IPS-20b (cell line): ENCODE measurements around the gene TSPAN33.
"Not testable (repeated sequence)": the region's sequence is repeated elsewhere in the genome, so short reads cannot be mapped to it uniquely, and the experiment has no call there.

Experiments used
- H3K27ac ChIP-seq: one replicate; pipeline ENCODE4 v1.5.1; 2013; ENCODE audit warnings: low read length
- H3K27me3 ChIP-seq: 2 replicates; pipeline ENCODE4 v1.6.1; 2013; ENCODE audit warnings: mild to moderate bottlenecking, low read length, inconsistent platforms; ENCODE audit not compliant: insufficient read depth
- H3K36me3 ChIP-seq: 2 replicates; pipeline ENCODE4 v1.6.1; 2013; ENCODE audit warnings: low read depth, mild to moderate bottlenecking, inconsistent platforms, low read length, moderate library complexity; ENCODE audit not compliant: insufficient read depth
- H3K4me1 ChIP-seq: 2 replicates; pipeline ENCODE4 v1.6.1; 2013; ENCODE audit warnings: mild to moderate bottlenecking, control low read depth, inconsistent platforms, low read length, moderate library complexity; ENCODE audit not compliant: insufficient read depth
- H3K4me3 ChIP-seq: 2 replicates; pipeline ENCODE4 v1.5.1; 2013; ENCODE audit warnings: mild to moderate bottlenecking, low read length, inconsistent platforms
- H3K9ac ChIP-seq: 2 replicates; pipeline ENCODE4 v1.6.1; 2013; ENCODE audit warnings: low read depth, mild to moderate bottlenecking, inconsistent platforms, low read length, moderate library complexity
- H3K9me3 ChIP-seq: 2 replicates; pipeline ENCODE4 v1.6.1; 2013; ENCODE audit warnings: mild to moderate bottlenecking, low read depth, low read length, inconsistent platforms; ENCODE audit not compliant: insufficient read depth

Gene TSPAN33

DNA sequence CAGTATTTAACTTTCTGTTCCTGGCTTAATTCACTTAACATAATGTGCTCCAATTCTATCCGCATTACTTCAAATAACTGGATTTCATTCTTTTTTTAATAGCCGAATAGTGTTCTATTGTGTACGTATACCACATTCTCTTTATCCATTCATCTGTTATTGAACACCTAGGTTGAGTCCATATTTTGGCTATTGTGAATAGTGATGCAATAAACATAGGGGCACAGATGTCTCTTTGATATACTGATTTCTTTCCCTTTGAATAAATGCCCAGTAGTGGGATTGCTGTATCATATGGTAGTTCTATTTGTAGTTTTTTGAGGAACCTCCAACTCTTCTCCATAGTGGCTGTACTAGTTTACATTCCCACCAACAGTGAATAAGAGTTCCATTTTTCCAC is 25.5 kb upstream of the TSPAN33 start:
- Histone ChIP-seq H3K27me3 (no peaks in the 10 kb centered on the region), H3K9ac (no peak overlapping the region), H3K4me3 (no peak overlapping the region), H3K36me3 (no peaks in the 10 kb centered on the region), H3K9me3 (peaks cover 31% of the 10 kb centered on the region), H3K27ac (no peak overlapping the region), H3K4me1 (no peaks in the 10 kb centered on the region)

DNA sequence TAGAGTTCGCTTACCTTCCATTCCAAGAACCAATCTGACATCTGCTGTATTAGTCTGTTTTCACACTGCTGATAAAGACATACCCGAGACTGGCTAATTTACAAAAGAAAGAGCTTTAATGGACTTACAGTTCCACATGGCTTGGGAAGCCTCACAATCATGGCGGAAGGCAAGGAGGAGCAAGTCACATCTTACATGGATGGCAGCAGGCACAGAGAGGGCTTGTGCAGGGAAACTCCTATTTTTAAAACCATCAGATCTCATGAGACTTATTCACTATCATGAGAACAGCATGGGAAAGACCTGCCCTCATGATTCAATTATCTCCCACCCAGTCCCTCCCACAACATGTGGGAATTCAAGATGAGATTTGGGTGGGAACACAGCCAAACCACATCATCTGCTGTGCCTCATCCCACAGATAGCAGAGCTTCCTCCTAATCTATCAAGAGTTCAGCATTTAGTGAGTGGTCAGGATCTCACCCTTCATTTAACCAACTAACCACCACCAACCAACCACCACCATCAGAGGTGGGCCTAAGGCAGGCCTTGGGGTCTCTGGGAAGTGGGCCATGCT is 22.9 kb upstream of the TSPAN33 start:
- not testable (repeated sequence) for H3K27ac ChIP-seq, H3K27me3 ChIP-seq, H3K4me3 ChIP-seq

DNA sequence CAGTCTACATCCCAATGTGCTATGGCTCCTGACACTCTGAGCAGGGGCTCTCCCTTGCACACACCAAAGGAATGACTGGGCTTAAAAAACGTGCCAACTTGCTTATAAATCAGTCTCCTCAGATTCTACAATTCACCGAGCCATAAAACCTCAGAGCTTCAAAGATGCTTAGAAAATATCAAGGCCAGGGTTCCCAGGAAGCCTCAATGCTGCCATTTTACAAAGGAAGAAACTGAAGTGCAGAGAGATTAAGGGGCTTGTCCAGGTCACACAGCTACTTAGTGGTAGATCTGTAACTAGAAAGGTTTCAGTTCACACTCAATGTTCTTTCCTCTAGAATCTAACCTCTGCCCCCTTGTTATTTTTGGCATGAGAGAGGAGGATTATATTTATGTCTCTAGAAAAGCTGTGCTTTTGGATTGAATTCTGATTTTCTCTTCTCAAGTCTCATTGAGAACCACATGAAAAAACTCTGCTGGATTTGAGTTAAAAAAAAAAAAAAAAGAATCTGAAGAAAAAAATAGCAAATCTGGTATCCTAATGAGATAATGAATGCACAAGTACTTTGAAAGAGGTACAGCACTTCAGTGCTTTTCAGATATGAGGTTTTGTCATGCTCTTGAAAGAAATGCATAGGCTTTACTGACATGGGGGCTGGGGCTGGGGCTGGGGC is 22.3 kb upstream of the TSPAN33 start:
- H3K9me3 ChIP-seq, result peaks cover 29% of the 10 kb centered on the region
- H3K9ac ChIP-seq, result no peak overlapping the region
- no peaks in the 10 kb centered on the region for H3K4me1 ChIP-seq
- peaks cover 5% of the 10 kb centered on the region; the same call in 1 of the 2 replicates for H3K27me3 ChIP-seq
- no peak overlapping the region for H3K27ac ChIP-seq
- H3K4me3 ChIP-seq, result no peak overlapping the region
- no peaks in the 10 kb centered on the region for H3K36me3 ChIP-seq

More for the DNA sequence above, 22.9 kb upstream of the TSPAN33 start:
- peaks cover 29% of the 10 kb centered on the region for H3K9me3 ChIP-seq
- H3K9ac ChIP-seq, H3K4me1 ChIP-seq, H3K36me3 ChIP-seq: not testable (repeated sequence)

DNA sequence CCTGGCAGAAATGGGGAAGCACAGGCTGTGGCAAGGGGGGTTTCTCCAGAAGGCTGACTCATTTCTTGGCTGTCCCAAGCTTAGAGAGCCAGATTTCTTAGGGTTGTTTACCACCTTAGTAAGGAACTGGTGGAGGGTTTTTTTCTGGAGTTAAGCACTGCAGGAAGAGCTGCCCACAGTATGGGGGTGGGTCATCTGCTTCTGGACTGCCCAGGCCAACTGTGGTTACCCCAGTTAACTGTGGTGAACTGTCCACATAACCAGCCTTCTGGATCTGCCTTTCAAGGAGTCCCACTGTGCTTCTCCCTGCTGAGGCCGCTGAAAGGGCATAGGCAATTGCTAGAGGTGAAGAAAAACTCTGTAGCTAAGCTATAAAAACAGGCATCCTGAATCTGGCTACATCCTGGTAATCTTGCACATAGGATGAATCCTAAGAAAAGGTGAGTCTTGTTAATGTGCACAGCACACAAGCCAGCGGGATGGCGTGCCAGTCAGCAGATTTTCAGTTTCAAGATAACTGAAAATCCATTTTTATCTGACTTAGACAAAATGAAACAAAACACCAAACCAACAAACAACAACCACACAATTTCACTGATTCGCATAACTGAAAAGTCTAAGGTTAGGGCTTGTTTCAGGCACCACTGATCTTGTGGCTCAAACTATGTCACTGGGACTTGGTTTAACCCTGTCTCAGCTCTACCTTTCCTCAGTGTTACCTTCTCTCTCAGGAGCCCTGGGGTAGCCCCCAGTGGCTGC is 21.6 kb upstream of the TSPAN33 start:
- peaks cover 29% of the 10 kb centered on the region for H3K9me3 ChIP-seq
- no peaks in the 10 kb centered on the region for H3K4me1 ChIP-seq
- H3K9ac ChIP-seq, result no peak overlapping the region
- no peak overlapping the region for H3K27ac ChIP-seq
- H3K36me3 ChIP-seq, result no peaks in the 10 kb centered on the region
- no peak overlapping the region for H3K4me3 ChIP-seq
- peaks cover 5% of the 10 kb centered on the region; the same call in 1 of the 2 replicates for H3K27me3 ChIP-seq

DNA sequence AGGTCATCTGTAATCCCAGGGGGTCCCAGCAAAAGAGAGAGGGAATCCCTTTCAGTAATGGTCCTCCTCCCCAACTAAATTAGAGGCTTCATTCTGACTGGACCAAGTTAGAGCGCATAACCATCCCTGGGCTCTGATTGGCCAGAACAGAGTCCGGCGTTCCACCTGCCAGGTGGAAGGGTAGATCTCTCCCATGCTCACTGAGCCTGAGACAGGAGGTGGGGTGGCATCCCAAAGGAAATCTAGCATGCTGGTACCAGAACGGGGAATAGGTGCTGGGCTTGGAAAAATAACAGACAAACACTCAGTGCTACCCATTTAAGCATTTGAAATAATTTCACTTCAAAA is 21.0 kb upstream of the TSPAN33 start:
- Histone ChIP-seq H3K9ac (no peak overlapping the region), H3K9me3 (peaks cover 29% of the 10 kb centered on the region), H3K36me3 (no peaks in the 10 kb centered on the region), H3K27ac (no peak overlapping the region), H3K27me3 (peaks cover 5% of the 10 kb centered on the region; the same call in 1 of the 2 replicates), H3K4me1 (no peaks in the 10 kb centered on the region), H3K4me3 (no peak overlapping the region)

DNA sequence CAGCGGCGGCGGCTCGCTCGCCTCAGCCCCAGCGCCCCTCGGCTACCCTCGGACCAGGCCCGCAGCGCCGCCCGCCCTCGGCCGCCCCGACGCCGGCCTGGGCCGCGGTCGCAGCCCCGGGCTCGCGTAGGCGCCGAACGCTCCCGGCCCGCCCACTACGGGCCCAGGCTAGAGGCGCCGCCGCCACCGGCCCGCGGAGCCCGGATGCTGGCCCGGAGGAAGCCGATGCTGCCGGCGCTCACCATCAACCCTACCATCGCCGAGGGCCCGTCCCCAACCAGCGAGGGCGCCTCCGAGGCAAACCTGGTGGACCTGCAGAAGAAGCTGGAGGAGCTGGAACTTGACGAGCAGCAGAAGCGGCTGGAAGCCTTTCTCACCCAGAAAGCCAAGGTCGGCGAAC is 18.2 kb upstream of the TSPAN33 start:
- no peak overlapping the region for H3K4me3 ChIP-seq
- H3K27me3 ChIP-seq, result peaks cover 5% of the 10 kb centered on the region; the same call in 1 of the 2 replicates
- H3K36me3 ChIP-seq, result no peaks in the 10 kb centered on the region
- H3K9ac ChIP-seq, result no peak overlapping the region
- peaks cover 7% of the 10 kb centered on the region; the same call in 1 of the 2 replicates for H3K9me3 ChIP-seq
- H3K27ac ChIP-seq, result no peak overlapping the region
- H3K4me1 ChIP-seq, result no peaks in the 10 kb centered on the region

DNA sequence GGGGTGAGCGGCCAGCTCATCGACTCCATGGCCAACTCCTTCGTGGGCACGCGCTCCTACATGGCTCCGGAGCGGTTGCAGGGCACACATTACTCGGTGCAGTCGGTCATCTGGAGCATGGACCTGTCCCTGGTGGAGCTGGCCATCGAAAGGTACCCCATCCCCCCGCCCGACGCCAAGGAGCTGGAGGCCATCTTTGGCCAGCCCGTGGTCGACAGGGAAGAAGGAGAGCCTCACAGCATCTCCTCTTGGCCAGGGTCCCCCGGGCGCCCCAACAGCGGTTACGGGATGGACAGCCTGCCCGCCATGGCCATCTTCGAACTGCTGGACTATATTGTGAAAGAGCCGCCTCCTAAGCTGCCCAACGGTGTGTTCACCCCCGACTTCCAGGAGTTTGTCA is 17.4 kb upstream of the TSPAN33 start:
- Histone ChIP-seq H3K9ac (no peak overlapping the region), H3K9me3 (0 out of 2 replicates have a peak, but pooled peaks cover under 1% of the 10 kb centered on the region), H3K27ac (no peak overlapping the region), H3K4me3 (no peak overlapping the region), H3K4me1 (no peaks in the 10 kb centered on the region), H3K36me3 (no peaks in the 10 kb centered on the region), H3K27me3 (peaks cover 5% of the 10 kb centered on the region; the same call in 1 of the 2 replicates)

DNA sequence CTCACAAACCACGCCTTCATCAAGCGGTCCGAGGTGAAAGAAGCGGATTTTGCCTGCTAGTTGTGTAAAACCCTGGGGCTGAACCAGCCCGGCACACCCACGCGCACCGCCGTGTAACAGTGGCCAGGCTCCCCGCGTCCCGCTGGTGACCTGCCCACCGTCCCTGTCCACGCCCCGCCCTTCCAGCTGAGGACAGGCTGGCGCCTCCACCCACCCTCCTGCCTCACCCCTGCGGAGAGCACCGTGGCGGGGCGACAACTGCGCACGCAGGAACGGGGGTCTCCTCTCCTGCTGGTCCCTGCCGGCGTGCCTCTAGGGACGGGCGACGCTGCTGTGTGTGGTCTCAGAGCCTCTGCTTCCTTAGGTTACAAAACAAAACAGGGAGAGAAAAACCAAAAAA is 16.9 kb upstream of the TSPAN33 start:
- Histone ChIP-seq H3K4me1 (no peaks in the 10 kb centered on the region), H3K27ac (no peak overlapping the region), H3K27me3 (peaks cover 5% of the 10 kb centered on the region; the same call in 1 of the 2 replicates), H3K4me3 (no peak overlapping the region), H3K9me3 (no peaks in the 10 kb centered on the region), H3K36me3 (no peaks in the 10 kb centered on the region), H3K9ac (no peak overlapping the region)

DNA sequence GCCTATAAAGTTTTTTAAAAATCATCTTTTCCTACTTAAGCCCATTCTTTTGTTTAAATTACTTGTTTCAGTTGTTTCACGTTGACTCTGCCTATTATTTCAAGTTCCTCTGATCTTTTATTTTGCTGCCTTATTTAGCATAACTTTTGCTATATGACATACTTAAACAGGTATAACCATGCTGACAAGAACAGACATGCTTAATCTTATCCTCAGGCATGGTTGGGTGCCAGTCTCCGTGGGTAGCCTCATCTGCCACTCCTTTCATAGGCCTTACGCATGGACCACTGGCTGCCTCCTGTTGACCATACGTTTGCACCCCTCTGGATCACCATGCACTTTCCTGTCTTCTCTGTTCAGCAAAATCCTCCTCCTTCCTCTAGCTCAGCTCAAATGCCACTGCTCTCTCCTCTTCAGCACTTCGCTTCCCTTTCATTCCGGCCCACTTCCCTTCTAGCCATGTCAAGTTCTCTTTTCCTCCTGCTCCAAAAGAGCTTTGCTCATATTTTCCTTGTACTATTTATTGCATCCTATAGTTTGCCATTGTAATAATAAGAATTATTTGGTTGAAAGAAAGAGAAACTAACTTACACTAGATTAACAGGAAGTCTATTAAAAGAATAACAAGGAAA is 10.0 kb upstream of the TSPAN33 start:
- no peaks in the 10 kb centered on the region for H3K36me3 ChIP-seq
- no peak overlapping the region for H3K4me3 ChIP-seq
- H3K9ac ChIP-seq, result no peak overlapping the region
- H3K4me1 ChIP-seq, result no peaks in the 10 kb centered on the region
- no peaks in the 10 kb centered on the region for H3K9me3 ChIP-seq
- no peaks in the 10 kb centered on the region for H3K27me3 ChIP-seq
- H3K27ac ChIP-seq, result no peak overlapping the region

DNA sequence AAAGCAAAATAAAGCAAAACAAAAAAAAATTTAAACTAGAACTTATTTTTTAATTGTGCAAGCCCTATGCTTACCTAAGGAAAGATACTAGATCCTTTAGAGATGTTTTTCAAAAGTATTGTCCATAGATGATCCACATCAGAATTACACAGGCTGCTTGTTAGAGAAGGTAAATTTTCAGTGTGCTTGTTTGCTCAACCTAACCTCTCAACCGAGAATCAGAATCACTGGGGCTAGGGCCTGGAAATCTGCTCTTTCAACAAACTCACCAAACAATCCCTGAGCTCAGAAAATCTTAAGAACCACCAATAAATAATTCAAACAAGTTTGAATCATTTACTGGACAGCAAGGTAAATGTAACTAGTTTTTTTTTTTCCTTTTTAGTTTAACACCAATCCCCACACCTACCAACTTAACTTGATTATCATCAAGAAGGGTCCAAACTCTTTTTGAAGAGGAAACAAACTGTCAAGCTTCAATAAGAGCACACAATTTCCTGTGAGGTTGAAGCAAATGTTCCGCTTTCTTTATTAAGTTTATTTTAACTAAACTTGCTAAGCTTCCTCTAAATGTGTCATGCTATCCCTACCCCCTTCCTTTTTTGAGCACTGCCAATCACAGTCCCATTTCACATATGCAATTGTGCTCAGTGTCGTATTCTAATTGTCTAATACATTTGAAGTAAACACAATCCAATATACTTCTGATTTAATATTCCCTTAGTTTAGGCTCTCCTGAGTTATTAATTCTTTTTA is 7.4 kb upstream of the TSPAN33 start:
- Histone ChIP-seq H3K4me3 (no peak overlapping the region), H3K4me1 (no peaks in the 10 kb centered on the region), H3K9me3 (no peaks in the 10 kb centered on the region), H3K9ac (no peak overlapping the region), H3K36me3 (no peaks in the 10 kb centered on the region), H3K27ac (no peak overlapping the region), H3K27me3 (peaks cover 1% of the 10 kb centered on the region)

DNA sequence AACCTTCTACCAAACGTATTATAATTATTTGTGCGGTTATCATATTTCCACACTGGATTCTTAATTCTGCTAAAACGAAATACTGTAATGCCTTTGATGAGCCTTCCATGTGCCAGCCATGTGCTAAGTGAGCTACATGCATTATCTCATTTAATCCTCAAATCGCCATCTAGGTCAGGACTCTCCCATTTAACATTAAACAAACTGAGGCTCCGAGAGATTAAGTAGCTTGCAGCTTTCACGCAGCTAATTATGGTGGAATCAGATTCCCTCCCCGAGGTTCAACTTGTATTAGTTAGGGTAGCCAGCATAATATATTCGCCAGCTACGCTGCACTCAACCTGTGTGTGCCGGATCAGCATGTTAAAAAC is 798 bp upstream of the TSPAN33 start:
- H3K9ac ChIP-seq, result peak overlapping the region; percentile 36; the same call in 1 of the 2 replicates
- H3K4me3 ChIP-seq, result peak overlapping the region; percentile 80

More for the DNA sequence above, 798 bp upstream of the TSPAN33 start:
- Histone ChIP-seq H3K27me3 (peaks cover 40% of the 10 kb centered on the region), H3K4me1 (peaks cover 4% of the 10 kb centered on the region; the same call in 1 of the 2 replicates), H3K27ac (no peak overlapping the region), H3K36me3 (no peaks in the 10 kb centered on the region), H3K9me3 (no peaks in the 10 kb centered on the region)
